ENCODE results near the gene GATAD2A.
"Not testable (repeated sequence)": the region's sequence is repeated elsewhere in the genome, so short reads cannot be mapped to it uniquely, and the experiment has no call there.

GRCh38 chr19:19380316-19380715, 25.2 kb upstream of the GATAD2A start:
- not testable (repeated sequence) for TF ChIP-seq CTCF, POLR2AphosphoS5, POLR2A (IDR thresholded peaks at IDR 0.05)

Data from transverse colon (tissue), 4 donors.